CD8-positive, alpha-beta memory T cell (primary cell): Measurements from ENCODE around the gene MDGA2. TPM values are rescaled to one million over a fixed set of nuclear protein-coding genes. Genes with fewer than 3 reads are reported as not detected.

Experiments
- CTCF ChIA-PET: fragments of 350-600 bp; sonication (Branson Sonifier 250); formaldehyde crosslinking; loops from one replicate; lab custom pipeline; 2021; ENCODE audit warnings: antibody characterized with exemption; lab: Charles Lee
- POLR2A ChIA-PET: fragments of 350-600 bp; sonication (Branson Sonifier 250); formaldehyde crosslinking; loops from one replicate; lab custom pipeline; 2021; ENCODE audit warnings: antibody characterized with exemption; lab: Charles Lee
- DNase-seq, 5 donors: peaks; one replicate each; pipeline versions ENCODE4 v3.0.0 to v3.0.0-alpha.2; 2020 to 2022; ENCODE audit warnings: mixed read lengths in 1 of 5
- H3K27ac ChIP-seq: one replicate; pipeline ENCODE4 v1.7.0; 2013; ENCODE audit warnings: low read depth, mild to moderate bottlenecking, low read length, moderate library complexity
- H3K27me3 ChIP-seq: 2 replicates; pipeline ENCODE4 v1.7.0; 2013; ENCODE audit warnings: low read length, mild to moderate bottlenecking; ENCODE audit not compliant: insufficient read depth, poor library complexity, severe bottlenecking
- H3K36me3 ChIP-seq: 2 replicates; pipeline ENCODE4 v1.7.0; 2013; ENCODE audit warnings: mild to moderate bottlenecking, low read length, moderate library complexity; ENCODE audit not compliant: insufficient read depth
- H3K4me1 ChIP-seq: 2 replicates; pipeline ENCODE4 v1.7.0; 2013; ENCODE audit warnings: mild to moderate bottlenecking, low read length, moderate library complexity; ENCODE audit not compliant: insufficient read depth
- H3K4me3 ChIP-seq: 2 replicates; pipeline ENCODE4 v1.7.0; 2013; ENCODE audit warnings: mild to moderate bottlenecking, low read length
- H3K9me3 ChIP-seq: 2 replicates; pipeline ENCODE4 v1.7.0; 2013; ENCODE audit warnings: mild to moderate bottlenecking, low read length
- H3K27ac Mint-ChIP-seq, 8 donors: one replicate each; pipeline ENCODE4 v1.8.0; 2020 to 2021; ENCODE audit warnings: mixed read lengths in 8 of 8, mild to moderate bottlenecking in 6 of 8, inconsistent platforms in 3 of 8, moderate library complexity in 3 of 8
- H3K27me3 Mint-ChIP-seq, 2 donors: one replicate each; pipeline ENCODE4 v1.8.0; 2020 to 2021; ENCODE audit warnings: mixed read lengths in 2 of 2, mild to moderate bottlenecking in 1 of 2, moderate library complexity in 1 of 2
- H3K36me3 Mint-ChIP-seq, 3 donors: one replicate each; pipeline ENCODE4 v1.8.0; 2020 to 2021; ENCODE audit warnings: mixed read lengths in 3 of 3, inconsistent platforms in 1 of 3, mild to moderate bottlenecking in 1 of 3
- H3K4me1 Mint-ChIP-seq, 3 donors: one replicate each; pipeline ENCODE4 v1.8.0; 2020 to 2021; ENCODE audit warnings: mixed read lengths in 3 of 3, inconsistent platforms in 1 of 3, mild to moderate bottlenecking in 1 of 3
- H3K4me3 Mint-ChIP-seq, 7 donors: one replicate each; pipeline ENCODE4 v1.8.0; 2020 to 2021; ENCODE audit warnings: mixed read lengths in 7 of 7, mild to moderate bottlenecking in 6 of 7, moderate library complexity in 4 of 7, inconsistent platforms in 2 of 7
- H3K9me3 Mint-ChIP-seq, 5 donors: one replicate each; pipeline ENCODE4 v1.8.0; 2020 to 2022; ENCODE audit warnings: mixed read lengths in 5 of 5, mild to moderate bottlenecking in 3 of 5, moderate library complexity in 2 of 5, inconsistent platforms in 1 of 5
- polyA plus RNA-seq: library from polyadenylated mRNA; unstranded; fragments of 300-500 nt; fragmentation: Illumina TruSeq; gene quantifications from one replicate; pipeline ENCODE4 v1.2.3, GENCODE V29; 2021
- total RNA-seq, 2 experiments: library from RNA; stranded (reverse); gene quantifications; one replicate each; pipeline ENCODE4 v1.2.3, GENCODE V29; 2021

Gene MDGA2
- total and polyA plus RNA-seq, 3 experiments from 2014 or later = not detected

DNA sequence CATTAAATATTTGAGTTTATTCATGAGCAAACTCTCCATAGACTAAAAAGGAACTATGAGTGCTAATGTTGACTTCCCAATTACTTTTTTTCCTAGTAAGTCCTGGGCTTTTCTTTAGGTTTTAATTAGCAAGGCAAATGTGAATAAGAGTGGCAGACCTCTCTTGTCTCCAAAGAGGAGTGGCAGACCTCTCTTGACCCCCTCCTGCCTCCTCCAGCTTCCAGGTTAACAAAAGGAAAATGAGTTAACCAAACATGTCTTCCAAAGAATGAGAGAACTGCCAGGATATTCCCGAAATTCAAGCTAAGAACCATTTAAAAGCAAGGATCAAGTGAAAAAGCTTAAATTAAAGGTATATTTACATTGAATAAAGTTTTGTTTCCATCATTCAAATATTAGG lies 253.2 kb downstream of the MDGA2 start:
- POLR2A ChIA-PET = no interaction called here
- no peaks in the 10 kb centered on the region for H3K27me3 ChIP-seq

DNA sequence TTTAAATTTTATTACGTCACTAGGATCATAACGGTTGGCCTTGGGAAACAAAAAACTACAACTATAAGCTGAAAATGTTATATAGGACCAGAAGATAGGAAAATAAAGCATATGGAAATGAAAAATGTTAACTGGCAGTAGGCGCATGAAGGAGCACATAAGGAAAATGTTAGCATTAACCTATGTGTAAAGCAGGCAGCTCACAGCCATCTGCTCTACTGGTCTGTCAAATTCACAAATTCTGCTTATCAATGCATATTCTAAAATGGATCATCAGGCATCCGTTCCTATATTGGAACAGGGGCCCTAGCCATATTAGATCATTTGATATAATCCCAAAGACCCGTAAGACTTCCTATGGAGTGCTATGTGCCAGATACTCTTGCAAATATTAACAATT lies 263.9 kb downstream of the MDGA2 start:
- H3K4me3 Mint-ChIP-seq = no peak overlapping the region
- ChIA-PET POLR2A (no interaction called here), CTCF (no interaction called here)
- H3K9me3 Mint-ChIP-seq = peaks cover 4 to 25% (median 4%) of the 10 kb centered on the region in 5 donors
- no peaks in the 10 kb centered on the region for H3K36me3 ChIP-seq
- no peak overlapping the region for H3K27ac Mint-ChIP-seq
- H3K4me1 Mint-ChIP-seq = no peaks in the 10 kb centered on the region
- no peak overlapping the region for H3K4me3 ChIP-seq
- H3K27me3 ChIP-seq = no peaks in the 10 kb centered on the region
- no peak for DNase-seq
- no peaks in the 10 kb centered on the region for H3K36me3 Mint-ChIP-seq
- H3K27ac ChIP-seq = no peak overlapping the region
- no peaks in the 10 kb centered on the region for H3K9me3 ChIP-seq
- no peaks in the 10 kb centered on the region for H3K4me1 ChIP-seq
- H3K27me3 Mint-ChIP-seq = no peaks in the 10 kb centered on the region

More for the DNA sequence above, 253.2 kb downstream of the MDGA2 start:
- H3K4me3 Mint-ChIP-seq = no peak overlapping the region
- no peaks in the 10 kb centered on the region for H3K36me3 Mint-ChIP-seq
- Histone ChIP-seq H3K9me3 (no peaks in the 10 kb centered on the region), H3K27ac (no peak overlapping the region), H3K4me3 (no peak overlapping the region), H3K4me1 (no peaks in the 10 kb centered on the region), H3K36me3 (no peaks in the 10 kb centered on the region)
- no peaks in the 10 kb centered on the region for H3K27me3 Mint-ChIP-seq
- no peaks in the 10 kb centered on the region for H3K4me1 Mint-ChIP-seq
- peaks cover 0 to 27% (median 2%) of the 10 kb centered on the region in 5 donors for H3K9me3 Mint-ChIP-seq
- H3K27ac Mint-ChIP-seq = no peak overlapping the region
- DNase-seq = no peak
- CTCF ChIA-PET = no interaction called here

DNA sequence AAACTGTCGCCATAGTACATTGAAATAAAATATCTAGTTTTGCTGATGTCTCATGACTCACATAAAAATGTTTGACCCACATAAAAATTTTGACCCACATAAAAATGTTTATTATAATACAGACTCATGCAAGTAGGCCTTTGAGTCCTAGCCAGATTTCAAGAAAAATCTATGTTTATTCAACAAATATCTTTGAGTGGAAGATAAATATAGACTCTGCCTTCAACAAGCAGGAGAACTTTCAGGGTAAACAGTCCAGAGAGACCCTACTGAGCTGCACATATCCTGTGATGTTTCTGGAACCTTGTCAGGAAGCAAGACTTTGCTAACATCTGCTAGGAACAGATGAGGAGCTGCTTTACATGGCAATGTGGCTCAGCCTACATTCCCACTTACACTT lies 283.1 kb downstream of the MDGA2 start:
- Mint-ChIP-seq H3K4me3 (no peak overlapping the region), H3K27ac (no peak overlapping the region), H3K9me3 (peaks cover 2 to 11% (median 7%) of the 10 kb centered on the region in 5 donors), H3K36me3 (no peaks in the 10 kb centered on the region), H3K27me3 (no peaks in the 10 kb centered on the region), H3K4me1 (no peaks in the 10 kb centered on the region)
- Histone ChIP-seq H3K4me1 (no peaks in the 10 kb centered on the region), H3K4me3 (no peak overlapping the region), H3K9me3 (no peaks in the 10 kb centered on the region), H3K27me3 (no peaks in the 10 kb centered on the region), H3K27ac (no peak overlapping the region), H3K36me3 (no peaks in the 10 kb centered on the region)
- no peak for DNase-seq
- CTCF ChIA-PET = no interaction called here
- POLR2A ChIA-PET = no interaction called here

DNA sequence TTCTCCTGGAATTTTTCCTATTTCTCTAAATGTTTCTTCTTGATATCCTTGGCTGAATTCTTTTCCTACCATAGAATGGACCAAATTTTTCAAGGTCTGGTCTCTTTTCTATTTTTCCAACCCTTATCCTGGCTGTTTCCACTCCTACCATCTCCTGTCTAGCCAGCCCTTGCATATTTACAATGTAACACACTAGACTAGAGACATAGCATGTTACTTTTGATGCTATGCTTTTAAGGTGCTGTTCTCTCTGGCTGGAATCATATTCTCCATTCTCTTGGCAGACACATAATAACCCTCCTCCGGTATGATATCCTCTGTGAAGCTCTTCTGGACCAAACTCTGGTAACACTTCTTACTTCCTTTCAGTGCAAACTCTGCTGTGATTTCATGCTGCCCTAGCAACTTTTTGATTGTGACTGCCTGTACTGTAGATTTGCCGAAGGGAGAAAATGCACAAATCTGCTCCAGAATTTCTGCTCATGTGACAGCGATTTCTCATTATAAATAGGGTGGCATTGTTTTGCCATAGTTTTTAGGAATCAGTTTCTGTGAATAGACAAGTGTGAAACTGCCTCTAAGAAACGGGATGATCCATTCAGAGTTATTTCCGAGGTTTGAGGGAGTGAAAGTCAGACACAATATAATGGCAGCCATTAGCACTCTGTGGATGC lies 284.4 kb downstream of the MDGA2 start:
- Mint-ChIP-seq H3K9me3 (peaks cover 0 to 8% (median 7%) of the 10 kb centered on the region in 5 donors), H3K36me3 (no peaks in the 10 kb centered on the region), H3K4me3 (no peak overlapping the region), H3K4me1 (no peaks in the 10 kb centered on the region), H3K27me3 (no peaks in the 10 kb centered on the region), H3K27ac (no peak overlapping the region)
- no peaks in the 10 kb centered on the region for H3K36me3 ChIP-seq
- H3K27ac ChIP-seq = no peak overlapping the region
- H3K4me3 ChIP-seq = no peak overlapping the region
- no peak for DNase-seq
- ChIA-PET POLR2A (no interaction called here), CTCF (no interaction called here)
- H3K4me1 ChIP-seq = no peaks in the 10 kb centered on the region
- H3K27me3 ChIP-seq = no peaks in the 10 kb centered on the region
- no peaks in the 10 kb centered on the region for H3K9me3 ChIP-seq

DNA sequence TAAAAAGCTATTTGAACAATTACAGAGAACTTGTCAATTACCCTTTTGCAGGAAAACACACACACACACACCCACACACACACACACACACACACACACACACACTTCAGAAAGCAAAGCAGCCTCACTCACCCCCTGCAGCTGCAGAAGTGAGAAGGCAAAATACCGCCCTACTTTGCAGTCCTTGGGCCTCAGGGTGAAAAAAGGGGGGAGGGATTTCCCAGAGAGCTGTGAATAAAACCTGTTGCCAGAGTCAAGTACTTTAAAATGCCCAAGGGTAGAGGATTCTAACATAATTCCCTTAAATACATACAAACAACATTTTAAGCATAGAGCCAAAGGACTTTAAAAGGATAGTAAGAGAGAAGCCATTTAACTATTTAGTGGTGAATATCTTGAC lies 285.9 kb downstream of the MDGA2 start:
- H3K27me3 ChIP-seq = no peaks in the 10 kb centered on the region
- H3K4me3 Mint-ChIP-seq = no peak overlapping the region
- no peaks in the 10 kb centered on the region for H3K4me1 ChIP-seq
- no peaks in the 10 kb centered on the region for H3K27me3 Mint-ChIP-seq
- DNase-seq = no peak
- H3K9me3 ChIP-seq = no peaks in the 10 kb centered on the region
- H3K9me3 Mint-ChIP-seq = peaks cover 0 to 12% (median 8%) of the 10 kb centered on the region in 5 donors
- no peaks in the 10 kb centered on the region for H3K36me3 ChIP-seq
- CTCF ChIA-PET = no interaction called here
- no peaks in the 10 kb centered on the region for H3K4me1 Mint-ChIP-seq
- POLR2A ChIA-PET = no interaction called here
- no peak overlapping the region for H3K27ac ChIP-seq
- H3K4me3 ChIP-seq = no peak overlapping the region
- no peaks in the 10 kb centered on the region for H3K36me3 Mint-ChIP-seq
- no peak overlapping the region for H3K27ac Mint-ChIP-seq

DNA sequence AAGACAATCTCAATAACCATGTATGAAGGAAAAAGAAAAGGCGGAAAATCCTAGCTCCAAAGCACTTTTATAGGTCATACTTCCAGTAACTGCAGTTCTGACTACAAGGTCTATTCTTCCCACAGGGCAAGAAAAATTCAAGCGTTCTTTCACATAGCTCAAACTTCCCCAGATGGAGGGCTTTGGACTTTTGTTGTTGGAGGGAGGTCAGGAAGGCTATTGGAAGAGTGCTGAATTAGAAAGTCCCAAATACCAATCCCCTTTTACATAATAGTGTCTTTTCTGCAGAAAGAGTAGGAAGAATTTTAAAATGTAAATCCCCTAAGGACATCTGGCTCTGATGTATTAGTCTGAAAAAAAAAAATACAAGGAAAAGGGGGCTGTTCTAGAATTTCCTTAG lies 309.4 kb downstream of the MDGA2 start:
- Mint-ChIP-seq H3K4me3 (no peak overlapping the region), H3K4me1 (no peaks in the 10 kb centered on the region), H3K9me3 (peaks cover 0 to 24% (median 9%) of the 10 kb centered on the region in 5 donors), H3K36me3 (no peaks in the 10 kb centered on the region), H3K27me3 (no peaks in the 10 kb centered on the region), H3K27ac (no peak overlapping the region)
- H3K4me3 ChIP-seq = no peak overlapping the region
- ChIA-PET POLR2A (no interaction called here), CTCF (no interaction called here)
- DNase-seq = no peak
- H3K9me3 ChIP-seq = no peaks in the 10 kb centered on the region
- H3K27me3 ChIP-seq = no peaks in the 10 kb centered on the region
- H3K4me1 ChIP-seq = no peaks in the 10 kb centered on the region
- no peak overlapping the region for H3K27ac ChIP-seq
- H3K36me3 ChIP-seq = no peaks in the 10 kb centered on the region

DNA sequence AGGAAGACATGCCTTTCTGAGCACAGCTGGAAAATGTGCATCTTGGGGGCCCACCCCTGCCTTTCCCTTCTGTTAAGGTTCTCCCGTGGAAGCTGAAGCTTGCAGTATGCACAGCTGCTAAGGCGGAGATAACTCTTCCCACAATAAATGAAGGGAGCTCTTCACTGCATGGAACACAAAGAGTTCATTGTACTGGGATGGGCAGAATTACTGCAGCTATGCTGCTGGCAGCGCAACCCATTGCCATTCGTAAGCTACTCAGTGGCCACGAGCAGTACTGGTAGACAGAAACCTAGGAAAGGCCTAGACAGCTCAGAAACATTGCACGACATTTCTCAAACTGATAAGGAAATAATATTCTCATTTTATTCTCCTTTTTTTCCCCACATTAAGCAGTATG lies 310.2 kb downstream of the MDGA2 start:
- ChIA-PET CTCF (no interaction called here), POLR2A (no interaction called here)
- Mint-ChIP-seq H3K27ac (no peak overlapping the region), H3K27me3 (no peaks in the 10 kb centered on the region), H3K36me3 (no peaks in the 10 kb centered on the region), H3K4me1 (no peaks in the 10 kb centered on the region), H3K4me3 (no peak overlapping the region), H3K9me3 (peaks cover 1 to 25% (median 11%) of the 10 kb centered on the region in 5 donors)
- DNase-seq = no peak
- Histone ChIP-seq H3K4me1 (no peaks in the 10 kb centered on the region), H3K36me3 (no peaks in the 10 kb centered on the region), H3K9me3 (no peaks in the 10 kb centered on the region), H3K4me3 (no peak overlapping the region), H3K27ac (no peak overlapping the region), H3K27me3 (no peaks in the 10 kb centered on the region)

DNA sequence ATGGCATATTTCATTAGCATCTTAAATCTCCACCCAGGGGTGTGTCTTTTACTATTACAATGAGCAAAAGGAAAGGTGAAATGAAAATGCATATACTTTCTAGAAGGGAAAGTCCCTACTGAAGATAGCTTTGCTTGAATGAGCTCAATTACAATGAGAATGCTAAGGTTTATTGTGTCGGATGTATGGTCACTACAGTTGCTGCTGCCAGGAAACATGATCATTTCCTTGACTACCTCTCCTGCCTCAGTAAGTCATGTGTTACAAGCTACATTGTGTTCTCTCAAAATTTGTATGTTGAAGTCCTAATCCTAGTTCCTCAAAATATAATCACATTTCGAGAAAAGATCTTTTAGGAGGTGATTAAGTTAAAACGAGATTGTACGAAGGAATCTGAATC lies 322.2 kb downstream of the MDGA2 start:
- Histone ChIP-seq H3K27ac (no peak overlapping the region), H3K27me3 (no peaks in the 10 kb centered on the region), H3K4me3 (no peak overlapping the region), H3K9me3 (peaks cover 5% of the 10 kb centered on the region), H3K4me1 (no peaks in the 10 kb centered on the region), H3K36me3 (no peaks in the 10 kb centered on the region)
- CTCF ChIA-PET = no interaction called here
- Mint-ChIP-seq H3K36me3 (no peaks in the 10 kb centered on the region), H3K9me3 (peaks cover 8 to 30% (median 16%) of the 10 kb centered on the region in 5 donors), H3K27me3 (no peaks in the 10 kb centered on the region), H3K27ac (no peak overlapping the region), H3K4me1 (no peaks in the 10 kb centered on the region), H3K4me3 (no peak overlapping the region)
- DNase-seq = no peak
- POLR2A ChIA-PET = no interaction called here
